H1 (cell line): ENCODE results near the gene MRPS9. TPM values are rescaled to one million over a fixed set of nuclear protein-coding genes. Genes with fewer than 3 reads are reported as not detected.

Experiments
- CTCF ChIA-PET: fragments of 300-600 bp; sonication (Branson Sonifier 250); formaldehyde crosslinking; loops from one replicate; lab custom pipeline; 2021; ENCODE audit not compliant: partially characterized antibody; lab: Charles Lee
- POLR2A ChIA-PET: fragments of 300-600 bp; sonication (Branson Sonifier 250); formaldehyde crosslinking; loops from one replicate; lab custom pipeline; 2021; ENCODE audit warnings: inconsistent platforms; ENCODE audit not compliant: partially characterized antibody; lab: Charles Lee
- DNase-seq, 2 experiments: peaks; one replicate each; pipeline versions ENCODE4 v3.0.0 to v3.0.0-alpha.2; 2010 to 2022; ENCODE audit warnings: low spot score in 2 of 2, low read depth in 1 of 2, mixed read lengths in 1 of 2
- FAIRE-seq: peaks from 2 replicates; lab custom pipeline; 2011; peaks lifted over from hg19 to GRCh38; lab: Jason Lieb, UNC
- H2AFZ ChIP-seq: 2 replicates; pipeline ENCODE4 v1.8.1; 2012; ENCODE audit warnings: low read length, inconsistent platforms
- H2AK5ac ChIP-seq: 2 replicates; pipeline ENCODE4 v1.6.1; 2013; ENCODE audit warnings: low read depth, low read length
- H2BK120ac ChIP-seq: replicated peaks from 2 replicates; pipeline ENCODE3; 2013; ENCODE audit warnings: low read depth, low read length, inconsistent platforms
- H2BK12ac ChIP-seq: 2 replicates; pipeline ENCODE4 v1.6.1; 2013; ENCODE audit warnings: low read depth, low read length
- H2BK15ac ChIP-seq: 2 replicates; pipeline ENCODE4 v1.6.1; 2013; ENCODE audit warnings: low read length
- H2BK20ac ChIP-seq: 2 replicates; pipeline ENCODE4 v1.6.1; 2013; ENCODE audit warnings: low read length
- H2BK5ac ChIP-seq: 2 replicates; pipeline ENCODE4 v1.6.1; 2013; ENCODE audit warnings: low read depth, low read length
- H3K14ac ChIP-seq: 2 replicates; pipeline ENCODE4 v1.6.1; 2013; ENCODE audit warnings: inconsistent platforms; ENCODE audit not compliant: insufficient read length
- H3K18ac ChIP-seq: 2 replicates; pipeline ENCODE4 v1.6.1; 2013; ENCODE audit warnings: low read length; ENCODE audit errors: extremely low read depth
- H3K23ac ChIP-seq: 2 replicates; pipeline ENCODE4 v1.6.1; 2013; ENCODE audit warnings: inconsistent platforms; ENCODE audit not compliant: insufficient read length
- H3K23me2 ChIP-seq: 2 replicates; pipeline ENCODE4 v1.6.1; 2013; ENCODE audit warnings: low read depth, low read length
- H3K27ac ChIP-seq: 2 replicates; pipeline ENCODE4 v1.6.1; 2011; ENCODE audit warnings: low read depth, low read length, inconsistent platforms
- H3K27me3 ChIP-seq, 4 experiments: replicated peaks in 1 of 4; 1 replicate in 1 of 4; 2 replicates in 3 of 4; pipeline versions ENCODE4 v1.6.1 to v1.8.1; 2011 to 2013; ENCODE audit warnings: low read length in 3 of 4, mild to moderate bottlenecking in 3 of 4, inconsistent platforms in 2 of 4, mixed read lengths in 2 of 4, moderate library complexity in 1 of 4; ENCODE audit not compliant: control insufficient read depth in 3 of 4, insufficient read depth in 3 of 4; ENCODE audit errors: extremely low read depth in 1 of 4
- H3K36me3 ChIP-seq, 4 experiments: 2 replicates each; pipeline versions ENCODE4 v1.6.1 to v1.8.1; 2011 to 2013; ENCODE audit warnings: mild to moderate bottlenecking in 4 of 4, low read length in 3 of 4, moderate library complexity in 2 of 4, control low read depth in 1 of 4, inconsistent platforms in 1 of 4; ENCODE audit not compliant: insufficient read depth in 4 of 4, control insufficient read depth in 2 of 4
- H3K4ac ChIP-seq: replicated peaks from 2 replicates; pipeline ENCODE3; 2013; ENCODE audit warnings: low read length, low read depth, mixed read lengths, inconsistent platforms; ENCODE audit not compliant: insufficient read length
- H3K4me1 ChIP-seq, 4 experiments: replicated peaks in 1 of 4; 1 replicate in 1 of 4; 2 replicates in 3 of 4; pipeline versions ENCODE4 v1.6.1 to v1.8.1; 2011 to 2013; ENCODE audit warnings: low read length in 3 of 4, inconsistent platforms in 2 of 4, mixed read lengths in 1 of 4; ENCODE audit not compliant: insufficient read depth in 4 of 4, control insufficient read depth in 3 of 4
- H3K4me2 ChIP-seq, 2 experiments: 2 replicates each; pipeline versions ENCODE4 v1.6.1 to v1.8.1; 2011 to 2013; ENCODE audit warnings: low read depth in 2 of 2, low read length in 2 of 2, control low read depth in 1 of 2, inconsistent platforms in 1 of 2, mild to moderate bottlenecking in 1 of 2; ENCODE audit not compliant: insufficient read depth in 1 of 2
- H3K4me3 ChIP-seq, 4 experiments: fragments of 200-600, 300-600 bp in 1 of 4; sonication (generic), shearing (Covaris generic), sonication (Bioruptor Twin) in 1 of 4; 2 replicates each; pipeline versions ENCODE4 v1.5.1 to v1.8.1; 2011 to 2016; ENCODE audit warnings: low read length in 4 of 4, low read depth in 3 of 4, control low read depth in 2 of 4, inconsistent platforms in 2 of 4, mild to moderate bottlenecking in 2 of 4, mixed read lengths in 1 of 4, moderate library complexity in 1 of 4; ENCODE audit not compliant: insufficient read depth in 2 of 4; ENCODE audit errors: extremely low read depth in 1 of 4
- H3K56ac ChIP-seq: replicated peaks from 2 replicates; pipeline ENCODE3; 2013; ENCODE audit warnings: low read depth, mild to moderate bottlenecking, mixed read lengths, low read length, inconsistent platforms; ENCODE audit not compliant: insufficient read length
- H3K79me1 ChIP-seq: 2 replicates; pipeline ENCODE4 v1.6.1; 2013; ENCODE audit warnings: low read depth, low read length, control low read depth
- H3K79me2 ChIP-seq, 2 experiments: 2 replicates each; pipeline versions ENCODE4 v1.6.1 to v1.8.1; 2012 to 2013; ENCODE audit warnings: low read length in 2 of 2, mild to moderate bottlenecking in 2 of 2, inconsistent platforms in 1 of 2; ENCODE audit not compliant: insufficient read depth in 2 of 2, control insufficient read depth in 1 of 2
- H3K9ac ChIP-seq, 4 experiments: replicated peaks in 1 of 4; 1 replicate in 1 of 4; 2 replicates in 3 of 4; pipeline versions ENCODE4 v1.6.1 to v1.8.1; 2011 to 2013; ENCODE audit warnings: low read depth in 3 of 4, low read length in 3 of 4, control low read depth in 2 of 4, mild to moderate bottlenecking in 2 of 4, moderate library complexity in 2 of 4, inconsistent platforms in 1 of 4; ENCODE audit errors: extremely low read depth in 1 of 4
- H3K9me3 ChIP-seq, 2 experiments: 2 replicates each; pipeline versions ENCODE4 v1.6.1 to v1.8.1; 2012 to 2013; ENCODE audit warnings: mild to moderate bottlenecking in 2 of 2, moderate library complexity in 2 of 2, control low read depth in 1 of 2, inconsistent platforms in 1 of 2, low read depth in 1 of 2, low read length in 1 of 2, mixed read lengths in 1 of 2; ENCODE audit not compliant: insufficient read depth in 2 of 2
- H4K20me1 ChIP-seq, 2 experiments: replicated peaks in 1 of 2; 2 replicates each; pipeline versions ENCODE3 to v1.8.1; 2011 to 2013; ENCODE audit warnings: inconsistent platforms in 2 of 2, low read length in 2 of 2, mild to moderate bottlenecking in 1 of 2; ENCODE audit not compliant: insufficient read depth in 2 of 2, control insufficient read depth in 1 of 2
- H4K5ac ChIP-seq: 2 replicates; pipeline ENCODE4 v1.6.1; 2013; ENCODE audit warnings: low read length, low read depth, mixed read lengths, inconsistent platforms; ENCODE audit not compliant: insufficient read length
- H4K8ac ChIP-seq: 2 replicates; pipeline ENCODE4 v1.8.0; 2013; ENCODE audit warnings: mild to moderate bottlenecking, moderate library complexity, low read length, inconsistent platforms; ENCODE audit not compliant: insufficient read depth; ENCODE audit errors: extremely low read depth
- H4K91ac ChIP-seq: replicated peaks from 2 replicates; pipeline ENCODE3; 2013; ENCODE audit warnings: low read length, mixed read lengths, inconsistent platforms; ENCODE audit not compliant: insufficient read length
- CHD2 ChIP-seq: IDR thresholded peaks from 2 replicates; pipeline ENCODE4 v1.6.1; 2012; ENCODE audit warnings: low read length, improper control_type of control experiment
- EP300 ChIP-seq, 2 experiments: IDR thresholded peaks; 1 replicate in 1 of 2; 2 replicates in 1 of 2; pipeline ENCODE4 v1.6.1; 2011 to 2012; ENCODE audit warnings: low read depth in 2 of 2, low read length in 2 of 2, mild to moderate bottlenecking in 2 of 2, borderline replicate concordance in 1 of 2, inconsistent platforms in 1 of 2, moderate library complexity in 1 of 2
- KDM1A ChIP-seq: fragments of 200-600, 300-600 bp; sonication (generic); IDR thresholded peaks from 2 replicates; pipeline ENCODE4 v1.7.1; 2016; ENCODE audit warnings: mild to moderate bottlenecking, low read length, borderline replicate concordance
- KDM4A ChIP-seq: IDR thresholded peaks from one replicate; pipeline ENCODE4 v1.7.1; 2012; ENCODE audit warnings: low read depth, mild to moderate bottlenecking, moderate library complexity, low read length, inconsistent platforms; ENCODE audit not compliant: severe bottlenecking
- MAX ChIP-seq: IDR thresholded peaks from 2 replicates; pipeline ENCODE4 v1.6.1; 2012; ENCODE audit warnings: inconsistent platforms
- RBBP5 ChIP-seq: IDR thresholded peaks from 2 replicates; pipeline ENCODE4 v1.7.1; 2012; ENCODE audit warnings: low read depth, mild to moderate bottlenecking, inconsistent platforms, low read length, moderate library complexity, borderline replicate concordance
- SAP30 ChIP-seq: fragments of 300-600 bp; sonication (generic); IDR thresholded peaks from 2 replicates; pipeline ENCODE4 v1.7.1; 2012; ENCODE audit warnings: low read length, moderate library complexity, mild to moderate bottlenecking, inconsistent platforms; ENCODE audit not compliant: insufficient read depth, insufficient replicate concordance
- SIN3A ChIP-seq, 2 experiments: IDR thresholded peaks in 1 of 2; conservative IDR thresholded peaks in 1 of 2; 2 replicates each; pipeline ENCODE4 v1.6.1; 2011 to 2012; ENCODE audit warnings: low read length in 2 of 2, improper control_type of control experiment in 1 of 2, low read depth in 1 of 2, mild to moderate bottlenecking in 1 of 2
- SP1 ChIP-seq: IDR thresholded peaks from 2 replicates; pipeline ENCODE4 v1.6.1; 2011; ENCODE audit warnings: low read depth, low read length
- USF2 ChIP-seq: IDR thresholded peaks from 2 replicates; pipeline ENCODE4 v1.6.1; 2011; ENCODE audit warnings: low read length, improper control_type of control experiment
- WGBS, 2 experiments: shearing (Covaris generic) in 1 of 2; methylation state at CpG; one replicate each; pipeline versions ENCODE4 v1.1.6 to v1.1.7; 2013 to 2015; ENCODE audit warnings: low lambda C conversion rate in 2 of 2, mixed read lengths in 2 of 2, inconsistent platforms in 1 of 2, low coverage in 1 of 2, missing lambda C conversion rate in 1 of 2; ENCODE audit not compliant: insufficient replicate concordance in 2 of 2, insufficient coverage in 1 of 2, insufficient read length in 1 of 2; ENCODE audit errors: extremely low coverage in 1 of 2, missing lambda C conversion rate in 1 of 2; 5-methylcytosine and 5-hydroxymethylcytosine counted together
- polyA plus RNA-seq, 7 experiments: library from polyadenylated mRNA; depleted of rRNA in 3 of 7; stranded (reverse) in 5 of 7; unstranded in 2 of 7; fragments of >200 nt in 5 of 7; fragments of 200-250 nt in 2 of 7; gene quantifications; 1 replicate in 5 of 7; 2 replicates in 1 of 7; 4 replicates in 1 of 7; pipeline versions ENCODE4 v1.2.1 to v1.2.3, GENCODE V29; 2011 to 2013; ENCODE audit warnings: missing spikeins in 2 of 7, mixed read lengths in 2 of 7
- total RNA-seq: library from RNA; stranded (reverse); fragmentation: NEBNext Ultra II Directional; extraction: Animal tissue kit (Norgen Biotek cat#: 25700); gene quantifications from 2 replicates; pipeline ENCODE4 v1.2.1, GENCODE V29; 2021

MRPS9 gene
- total and polyA plus RNA-seq, 2 of the 8 experiments (the other 6 are each of a cell fraction or from before 2014, with no cell fraction given) = 36.2 to 71.0 TPM

GRCh38 chr2:105125428-105125827, 87.6 kb downstream of the MRPS9 start:
- Histone ChIP-seq H3K56ac (no peak overlapping the region), H3K4me3 (peak overlapping the region in 2 of 4 experiments; percentile 26 to 43; a peak in 2 of 8 replicates), H2BK20ac (peak overlapping the region; percentile 62; the same call in 1 of the 2 replicates), H3K14ac (no peak overlapping the region), H3K27ac (no peak overlapping the region), H3K79me2 (no peaks in the 10 kb centered on the region), H2BK5ac (no peak overlapping the region), H3K27me3 (no peaks in the 10 kb centered on the region), H4K91ac (peak overlapping the region; percentile 72), H4K8ac (no peak overlapping the region), H2BK120ac (no peak overlapping the region), H2BK12ac (no peak overlapping the region), H3K9ac (no peak overlapping the region), H3K23me2 (no peaks in the 10 kb centered on the region; the same call in 1 of the 2 replicates), H4K5ac (no peak overlapping the region), H2BK15ac (no peak overlapping the region), H3K18ac (no peak overlapping the region), H3K4me1 (peaks cover 0 to 6% (median 2%) of the 10 kb centered on the region in 4 experiments; a peak in 2 of 7 replicates), H4K20me1 (no peaks in the 10 kb centered on the region), H2AK5ac (no peak overlapping the region), H3K9me3 (peaks cover 0 to 2% of the 10 kb centered on the region in 2 experiments; a peak in 1 of 4 replicates), H3K79me1 (no peaks in the 10 kb centered on the region; the same call in 1 of the 2 replicates), H3K23ac (no peak overlapping the region), H3K4ac (no peak overlapping the region), H3K36me3 (no peaks in the 10 kb centered on the region), H2AFZ (peak overlapping the region; percentile 96; the same call in 1 of the 2 replicates), H3K4me2 (peak overlapping the region; percentile 46 to 49; a peak in 2 of 4 replicates)
- WGBS, 2 experiments = 55% methylated on average over 4 of the region's 4 CpGs; no CpG with 5 or more reads in 1 of the 2 experiments
- peak in 1 of 2 experiments; percentile 61 for DNase-seq
- ChIA-PET CTCF (interaction anchor here (0.6 to 4.1 kb wide), 23 partner anchors 9 to 177 kb away, joined by 3 to 46 read pairs (median 5); partner anchors contain the start of gene GPR45), POLR2A (interaction anchor here (1.0 kb wide), 1 partner anchor 16 kb away, joined by 3 read pairs; no protein-coding TSS in a partner anchor)
- peak; percentile 89 for FAIRE-seq
- TF ChIP-seq MAX = 0 out of 2 replicates have a peak, but pooled peaks have one; percentile 22
- TF ChIP-seq SIN3A (conservative IDR thresholded peaks at IDR 0.05 in 1 of 2, IDR thresholded peaks at IDR 0.05 in 1 of 2; ENCODE audit: low read depth in 1 of 2, low read length in 2 of 2) = no peak
- TF ChIP-seq SAP30 = no peak
- no peak for TF ChIP-seq EP300 (IDR thresholded peaks at IDR 0.05; ENCODE audit: borderline replicate concordance in 1 of 2, low read depth in 2 of 2, low read length in 2 of 2)
- TF ChIP-seq USF2 = peak; percentile 29; the same call in 1 of the 2 replicates
- TF ChIP-seq RBBP5 = no peak
- no peak for TF ChIP-seq SP1
- TF ChIP-seq KDM1A = no peak
- TF ChIP-seq KDM4A = no peak
- TF ChIP-seq CHD2 = no peak
